ENCODE results near the gene CFAP299. TPM values are rescaled to one million over a fixed set of nuclear protein-coding genes. Genes with fewer than 3 reads are reported as not detected.

The CFAP299 gene
- total RNA-seq, 2 experiments from 2014 or later = not detected

DNA sequence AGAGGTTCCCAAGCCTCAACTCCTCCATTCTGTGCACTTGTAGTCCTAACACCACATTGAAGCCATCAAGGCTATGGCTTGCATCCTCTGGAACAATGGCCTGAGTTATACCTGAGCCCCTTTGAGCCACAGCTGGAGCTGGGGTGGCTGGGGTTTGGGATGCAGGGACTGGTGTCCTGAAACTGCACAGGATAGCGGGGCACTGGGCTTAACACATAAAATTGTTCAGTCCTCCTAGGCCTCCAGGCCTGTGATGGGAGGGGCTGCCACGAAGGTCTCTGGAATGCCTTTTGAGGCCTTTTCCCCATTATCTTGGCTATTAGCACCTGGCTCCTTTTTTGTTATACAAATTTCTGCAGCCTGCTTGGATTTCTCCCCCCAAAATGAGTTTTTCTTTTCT is 35.5 kb downstream of the CFAP299 start:
- CTCF ChIA-PET = no interaction called here
- H3K4me1 Mint-ChIP-seq (ENCODE audit: low read depth) = no peaks in the 10 kb centered on the region
- peaks cover 8% of the 10 kb centered on the region for H3K9me3 Mint-ChIP-seq (ENCODE audit: insufficient read depth)
- no peak overlapping the region for H3K4me3 Mint-ChIP-seq
- no peak overlapping the region for H3K27ac Mint-ChIP-seq
- H3K27me3 Mint-ChIP-seq (ENCODE audit: low read depth) = no peaks in the 10 kb centered on the region
- H3K36me3 Mint-ChIP-seq (ENCODE audit: low read depth) = peaks cover 2% of the 10 kb centered on the region
- no peak for ATAC-seq
- DNase-seq = no peak
- POLR2A ChIA-PET = no interaction called here

DNA sequence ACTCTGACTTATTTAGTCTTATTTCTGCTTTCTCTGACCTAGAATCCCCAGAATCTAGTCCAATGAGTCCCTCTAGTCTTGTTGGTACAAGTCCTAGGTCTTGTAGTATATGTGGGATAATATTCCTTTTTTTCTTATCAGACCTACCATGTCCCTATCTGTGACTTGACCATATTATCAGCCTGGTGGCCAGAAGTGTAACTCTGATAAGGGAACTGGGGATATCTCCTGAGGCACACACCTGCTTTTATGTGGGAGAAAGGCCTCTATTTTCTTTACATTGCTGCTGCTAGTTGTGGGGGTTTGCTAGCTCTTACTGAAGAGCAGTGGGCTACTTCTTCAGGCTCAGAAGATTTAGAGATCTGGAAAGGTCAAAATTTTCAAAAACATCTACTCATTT is 38.6 kb downstream of the CFAP299 start:
- ChIA-PET POLR2A (no interaction called here), CTCF (interaction anchor here (1.2 kb wide), 1 partner anchor 8 kb away, joined by 5 read pairs; no protein-coding TSS in a partner anchor)
- Mint-ChIP-seq H3K27me3 (ENCODE audit: low read depth) (no peaks in the 10 kb centered on the region), H3K4me3 (no peak overlapping the region), H3K36me3 (ENCODE audit: low read depth) (peaks cover 2% of the 10 kb centered on the region), H3K27ac (no peak overlapping the region), H3K4me1 (ENCODE audit: low read depth) (no peaks in the 10 kb centered on the region), H3K9me3 (ENCODE audit: insufficient read depth) (peaks cover 8% of the 10 kb centered on the region)
- DNase-seq (no peak), ATAC-seq (no peak)

DNA sequence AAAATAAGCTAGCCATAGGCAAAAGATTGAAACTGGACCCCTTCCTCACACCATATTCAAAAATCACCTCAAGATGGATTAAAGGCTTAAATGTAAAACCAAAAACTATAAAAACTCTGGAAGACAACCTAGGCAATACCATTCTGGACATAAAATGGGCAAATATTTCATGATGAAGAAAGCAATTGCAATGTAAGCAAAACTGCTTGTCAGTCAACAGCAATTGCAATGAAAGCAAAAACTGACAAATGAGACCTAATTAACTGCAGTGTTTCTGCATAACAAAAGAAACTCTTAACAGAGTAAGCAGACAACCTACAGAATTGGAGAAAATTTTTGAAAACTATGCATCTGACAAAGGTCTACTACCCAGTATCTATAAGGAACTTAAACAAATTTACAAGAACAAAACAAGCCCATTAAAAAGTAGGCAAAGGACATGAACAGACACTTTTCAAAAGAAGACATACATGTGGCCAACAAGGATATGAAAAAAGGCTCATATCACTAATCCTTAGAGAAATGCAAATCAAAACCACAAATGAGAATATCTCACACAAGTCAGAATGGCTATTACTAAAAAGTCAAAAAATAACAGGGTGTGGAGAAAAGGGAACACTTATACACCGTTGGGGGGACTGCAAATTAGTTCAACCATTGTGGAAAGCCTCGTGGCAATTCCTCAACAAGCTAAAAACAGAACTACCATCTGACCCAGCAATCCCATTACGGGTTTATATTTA is 46.7 kb downstream of the CFAP299 start:
- no peaks in the 10 kb centered on the region for H3K36me3 Mint-ChIP-seq (ENCODE audit: low read depth)
- H3K4me1 Mint-ChIP-seq (ENCODE audit: low read depth) = no peaks in the 10 kb centered on the region
- H3K9me3 Mint-ChIP-seq (ENCODE audit: insufficient read depth) = no peaks in the 10 kb centered on the region
- ATAC-seq (no peak), DNase-seq (no peak)
- CTCF ChIA-PET = no interaction called here
- no peak overlapping the region for H3K4me3 Mint-ChIP-seq
- H3K27ac Mint-ChIP-seq = no peak overlapping the region
- POLR2A ChIA-PET = no interaction called here
- H3K27me3 Mint-ChIP-seq (ENCODE audit: low read depth) = no peaks in the 10 kb centered on the region

DNA sequence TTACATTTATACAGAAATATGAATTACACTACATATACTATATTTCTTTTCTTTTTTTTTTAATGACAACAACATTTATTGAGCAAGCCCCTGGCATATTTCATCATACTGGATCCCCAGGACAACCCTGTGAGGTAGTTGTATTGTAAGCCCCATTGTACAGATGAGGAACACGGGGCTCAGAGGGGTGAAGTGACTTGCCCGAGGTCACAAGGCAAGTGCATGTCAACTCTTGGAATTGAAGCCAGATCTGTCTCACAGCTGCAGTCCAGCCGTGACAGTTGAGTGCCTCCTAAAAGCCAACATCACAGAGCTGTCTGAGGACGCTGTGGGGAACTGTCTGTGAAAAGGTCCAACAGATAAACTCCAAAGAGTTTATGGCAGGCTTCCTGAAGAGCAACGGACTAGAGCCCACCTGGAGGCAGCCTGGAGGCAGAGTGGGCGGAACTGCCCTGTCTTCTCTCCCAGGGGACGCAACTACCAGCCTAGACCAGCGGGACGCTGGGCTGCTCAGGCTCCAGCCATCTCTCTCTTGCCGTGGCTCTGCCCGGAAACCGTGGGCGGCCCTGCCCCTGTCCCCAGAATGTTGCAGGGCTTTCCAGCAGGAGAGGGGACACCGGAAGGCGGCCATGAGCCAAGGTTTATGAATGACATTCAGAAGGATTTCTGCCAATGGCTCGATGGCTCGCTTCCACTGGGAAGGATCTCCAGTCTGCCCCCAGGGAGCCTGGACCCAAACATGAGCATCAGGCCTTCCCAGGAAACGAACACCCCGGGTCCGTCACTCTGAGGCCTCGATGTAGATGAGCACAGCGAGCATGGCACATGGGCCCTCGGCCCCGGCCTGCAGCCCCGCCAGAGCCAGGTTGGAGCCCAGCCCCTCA is 50.1 kb downstream of the CFAP299 start:
- Mint-ChIP-seq H3K36me3 (ENCODE audit: low read depth) (no peaks in the 10 kb centered on the region), H3K4me1 (ENCODE audit: low read depth) (no peaks in the 10 kb centered on the region), H3K9me3 (ENCODE audit: insufficient read depth) (no peaks in the 10 kb centered on the region), H3K4me3 (no peak overlapping the region), H3K27ac (no peak overlapping the region), H3K27me3 (ENCODE audit: low read depth) (no peaks in the 10 kb centered on the region)
- ChIA-PET POLR2A (no interaction called here), CTCF (no interaction called here)
- no peak for ATAC-seq
- no peak for DNase-seq

DNA sequence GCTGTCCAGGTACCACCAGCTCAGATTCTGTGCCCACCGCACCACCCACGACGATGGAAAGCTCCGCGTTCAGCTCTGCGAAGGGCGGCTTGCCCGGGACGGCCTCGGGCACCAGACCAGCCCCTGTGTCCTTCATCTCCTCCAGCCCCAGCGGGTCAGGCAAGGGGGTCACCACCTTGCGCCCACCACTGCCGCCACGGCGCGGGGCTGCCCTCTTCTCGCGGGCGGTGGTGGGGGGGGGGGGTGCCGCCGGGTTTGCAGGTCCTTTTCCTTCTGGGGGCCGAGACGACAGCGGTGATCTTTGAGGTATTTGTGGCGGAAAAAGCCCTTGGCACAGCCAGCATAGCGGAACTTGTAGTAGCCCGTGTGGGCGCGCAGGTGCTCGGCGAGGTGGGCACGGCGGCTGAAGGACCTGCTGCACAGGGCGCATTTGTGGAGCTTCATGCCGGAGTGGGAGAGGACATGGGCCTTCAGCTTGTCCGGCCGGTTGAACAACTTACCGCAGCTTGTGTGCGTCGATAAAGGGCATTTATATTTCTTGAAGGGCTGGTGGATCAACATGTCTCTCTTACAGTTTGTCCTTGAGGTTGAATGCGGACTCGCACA is 50.9 kb downstream of the CFAP299 start:
- ATAC-seq (no peak), DNase-seq (no peak)
- H3K27ac Mint-ChIP-seq = no peak overlapping the region
- no peaks in the 10 kb centered on the region for H3K27me3 Mint-ChIP-seq (ENCODE audit: low read depth)
- H3K4me3 Mint-ChIP-seq = no peak overlapping the region
- no peaks in the 10 kb centered on the region for H3K4me1 Mint-ChIP-seq (ENCODE audit: low read depth)
- POLR2A ChIA-PET = no interaction called here
- no peaks in the 10 kb centered on the region for H3K36me3 Mint-ChIP-seq (ENCODE audit: low read depth)
- CTCF ChIA-PET = no interaction called here
- H3K9me3 Mint-ChIP-seq (ENCODE audit: insufficient read depth) = no peaks in the 10 kb centered on the region

DNA sequence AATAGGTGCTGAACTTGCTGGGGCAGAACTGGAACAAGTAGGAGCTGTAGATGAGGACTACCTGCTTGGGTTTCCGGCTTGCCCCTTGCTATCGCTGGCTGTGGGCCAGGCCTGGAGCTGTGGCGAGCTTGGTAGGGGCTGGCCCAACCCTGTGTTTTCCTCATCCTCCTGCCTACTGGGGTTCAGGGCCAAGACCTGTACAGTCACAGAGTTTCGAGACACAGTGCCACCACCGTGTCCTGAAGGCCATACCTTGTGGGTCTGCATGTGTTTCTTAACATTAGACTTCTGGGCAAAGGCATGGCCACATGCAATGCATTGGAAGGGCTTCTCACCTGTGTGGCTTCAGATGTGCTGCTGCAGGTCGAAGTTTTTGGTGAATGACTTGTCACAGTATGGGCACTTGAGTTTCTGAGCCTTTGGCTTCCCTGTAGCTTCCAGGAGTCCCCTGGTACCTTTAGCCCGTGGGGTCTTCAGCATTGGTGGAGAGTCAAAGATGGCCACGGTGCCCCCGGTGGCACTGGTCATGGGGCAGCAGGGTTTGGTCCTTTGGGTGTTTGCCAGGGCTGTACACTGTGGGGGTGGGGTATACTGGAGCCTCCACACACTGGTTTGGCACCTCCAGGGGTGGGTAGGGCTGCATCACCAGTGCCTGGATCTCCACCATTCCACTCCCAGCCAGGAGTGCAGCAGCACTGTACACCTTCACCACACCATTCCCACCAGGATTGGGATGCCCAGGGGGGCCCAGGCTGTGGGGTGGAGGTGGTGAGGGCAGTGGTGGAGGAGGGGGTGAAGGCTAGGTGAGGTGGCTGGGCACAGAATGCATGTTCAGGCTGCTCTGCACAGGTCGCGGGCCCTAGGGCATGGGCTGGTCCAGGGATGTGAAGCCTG is 52.1 kb downstream of the CFAP299 start:
- ChIA-PET POLR2A (no interaction called here), CTCF (no interaction called here)
- H3K27ac Mint-ChIP-seq = no peak overlapping the region
- ATAC-seq (no peak), DNase-seq (no peak)
- no peak overlapping the region for H3K4me3 Mint-ChIP-seq
- H3K4me1 Mint-ChIP-seq (ENCODE audit: low read depth) = no peaks in the 10 kb centered on the region
- H3K9me3 Mint-ChIP-seq (ENCODE audit: insufficient read depth) = no peaks in the 10 kb centered on the region
- no peaks in the 10 kb centered on the region for H3K36me3 Mint-ChIP-seq (ENCODE audit: low read depth)
- no peaks in the 10 kb centered on the region for H3K27me3 Mint-ChIP-seq (ENCODE audit: low read depth)

DNA sequence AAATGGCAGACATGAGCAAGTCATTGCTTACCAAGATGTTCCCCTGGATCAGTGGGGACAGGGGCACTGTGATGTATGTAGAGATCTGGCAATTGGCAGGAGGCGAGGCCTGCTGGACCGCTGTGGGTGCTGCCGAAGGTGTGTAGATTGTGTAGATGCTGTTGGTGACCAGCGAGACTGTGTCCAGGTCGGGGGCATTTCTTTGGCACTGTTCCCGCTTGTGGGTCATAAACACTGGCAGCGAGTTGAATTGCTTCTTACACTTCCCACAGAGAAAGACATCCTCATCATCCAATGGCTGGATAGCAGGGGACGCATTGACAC is 52.7 kb downstream of the CFAP299 start:
- Mint-ChIP-seq H3K9me3 (ENCODE audit: insufficient read depth) (no peaks in the 10 kb centered on the region), H3K27ac (no peak overlapping the region), H3K4me1 (ENCODE audit: low read depth) (no peaks in the 10 kb centered on the region), H3K36me3 (ENCODE audit: low read depth) (no peaks in the 10 kb centered on the region), H3K27me3 (ENCODE audit: low read depth) (no peaks in the 10 kb centered on the region), H3K4me3 (no peak overlapping the region)
- ATAC-seq = no peak
- POLR2A ChIA-PET = no interaction called here
- DNase-seq = no peak
- CTCF ChIA-PET = no interaction called here

DNA sequence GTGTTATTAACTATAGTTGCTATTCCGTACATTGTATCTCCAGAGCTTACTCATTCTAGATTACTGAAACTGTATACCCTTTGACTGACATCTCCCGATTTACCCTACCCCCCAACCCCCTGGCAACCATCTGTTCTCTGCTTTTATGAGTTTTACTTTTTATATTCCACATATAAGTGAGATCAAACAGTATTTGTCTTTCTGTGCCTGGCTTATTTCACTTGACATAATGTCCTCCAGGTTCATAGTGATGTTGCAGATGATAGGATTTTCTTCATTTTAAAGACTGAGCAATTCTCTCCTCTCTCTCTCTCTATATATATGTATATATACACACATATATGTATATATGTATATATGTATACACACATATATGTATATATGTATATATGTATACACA is 54.6 kb downstream of the CFAP299 start:
- ATAC-seq = no peak
- ChIA-PET POLR2A (no interaction called here), CTCF (no interaction called here)
- H3K36me3 Mint-ChIP-seq (ENCODE audit: low read depth) = no peaks in the 10 kb centered on the region
- DNase-seq = no peak
- H3K27me3 Mint-ChIP-seq (ENCODE audit: low read depth) = no peaks in the 10 kb centered on the region
- no peaks in the 10 kb centered on the region for H3K4me1 Mint-ChIP-seq (ENCODE audit: low read depth)
- no peak overlapping the region for H3K27ac Mint-ChIP-seq
- H3K4me3 Mint-ChIP-seq = no peak overlapping the region
- H3K9me3 Mint-ChIP-seq (ENCODE audit: insufficient read depth) = no peaks in the 10 kb centered on the region

DNA sequence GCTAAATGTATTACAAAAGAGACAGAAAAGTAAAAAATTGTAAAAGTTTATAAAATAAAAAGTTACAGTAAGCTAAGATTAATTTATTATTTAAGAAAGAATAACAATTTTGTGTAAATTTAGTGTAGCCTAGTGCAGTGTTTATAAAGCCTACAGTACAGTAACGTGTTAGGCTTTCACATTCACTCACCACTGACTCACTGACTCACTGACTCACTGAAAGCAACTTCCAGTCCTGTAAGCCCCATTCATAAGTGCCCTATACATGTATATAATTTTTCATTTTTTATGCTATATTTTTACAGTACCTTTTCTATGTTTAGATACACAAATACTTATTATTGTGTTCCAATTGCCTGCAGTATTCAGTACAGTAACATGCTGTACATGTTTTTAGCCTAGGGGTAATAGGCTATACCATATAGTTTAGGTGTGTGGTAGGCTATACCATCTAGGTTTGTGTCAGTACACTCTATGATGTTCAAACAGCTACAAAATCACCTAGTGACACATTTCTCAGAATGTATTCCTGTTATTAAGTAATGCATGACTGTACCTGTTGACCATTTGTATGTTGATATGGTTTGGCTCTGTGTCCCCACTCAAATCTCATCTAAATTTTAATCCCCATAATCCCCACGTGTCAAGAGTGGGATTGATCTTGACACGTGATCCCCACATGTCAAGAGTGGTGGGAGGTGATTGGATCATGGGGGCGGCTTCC is 57.9 kb downstream of the CFAP299 start:
- Mint-ChIP-seq H3K9me3 (ENCODE audit: insufficient read depth) (no peaks in the 10 kb centered on the region), H3K27me3 (ENCODE audit: low read depth) (no peaks in the 10 kb centered on the region), H3K36me3 (ENCODE audit: low read depth) (no peaks in the 10 kb centered on the region), H3K4me3 (no peak overlapping the region), H3K4me1 (ENCODE audit: low read depth) (no peaks in the 10 kb centered on the region), H3K27ac (no peak overlapping the region)
- ATAC-seq = no peak
- ChIA-PET POLR2A (no interaction called here), CTCF (no interaction called here)
- no peak for DNase-seq

DNA sequence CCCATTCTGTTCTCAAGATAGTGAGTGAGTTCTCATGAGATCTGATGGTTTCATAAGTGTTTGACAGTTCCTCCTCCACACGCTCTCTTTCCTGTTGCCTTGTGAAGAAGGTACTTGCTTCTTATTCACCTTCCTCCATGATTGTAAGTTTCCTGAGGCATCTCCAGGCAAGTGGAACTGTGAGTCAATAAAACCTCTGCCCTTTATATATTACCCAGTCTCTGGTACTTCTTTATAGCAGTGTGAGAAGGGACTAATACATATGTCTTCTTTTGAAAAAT is 58.4 kb downstream of the CFAP299 start:
- Mint-ChIP-seq H3K27ac (no peak overlapping the region), H3K4me1 (ENCODE audit: low read depth) (no peaks in the 10 kb centered on the region), H3K36me3 (ENCODE audit: low read depth) (no peaks in the 10 kb centered on the region), H3K4me3 (no peak overlapping the region), H3K27me3 (ENCODE audit: low read depth) (no peaks in the 10 kb centered on the region), H3K9me3 (ENCODE audit: insufficient read depth) (no peaks in the 10 kb centered on the region)
- ATAC-seq (no peak), DNase-seq (no peak)
- POLR2A ChIA-PET = no interaction called here
- CTCF ChIA-PET = no interaction called here

DNA sequence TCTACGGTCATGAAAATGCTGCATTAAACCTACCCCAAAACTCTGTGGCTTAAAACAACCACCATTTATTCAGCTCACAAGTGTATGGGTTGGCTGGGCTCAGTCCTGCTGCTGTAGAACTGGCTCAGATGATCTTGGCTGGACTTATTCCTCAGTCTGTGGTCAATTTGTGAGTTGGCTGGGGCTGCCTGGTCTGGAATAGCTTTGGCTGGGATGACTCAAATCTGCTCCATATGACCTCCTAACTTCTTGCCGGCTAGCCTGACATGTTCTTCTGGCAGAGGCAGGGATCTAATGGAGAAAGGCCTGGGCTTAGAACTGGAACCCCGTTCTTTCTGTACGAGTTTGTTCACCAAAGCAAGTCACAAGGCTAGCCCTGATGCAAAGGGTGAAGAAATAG is 71.7 kb downstream of the CFAP299 start:
- ChIA-PET CTCF (no interaction called here), POLR2A (no interaction called here)
- H3K4me1 Mint-ChIP-seq (ENCODE audit: low read depth) = no peaks in the 10 kb centered on the region
- no peak overlapping the region for H3K4me3 Mint-ChIP-seq
- DNase-seq (no peak), ATAC-seq (no peak)
- no peak overlapping the region for H3K27ac Mint-ChIP-seq
- H3K36me3 Mint-ChIP-seq (ENCODE audit: low read depth) = no peaks in the 10 kb centered on the region
- H3K9me3 Mint-ChIP-seq (ENCODE audit: insufficient read depth) = no peaks in the 10 kb centered on the region
- H3K27me3 Mint-ChIP-seq (ENCODE audit: low read depth) = no peaks in the 10 kb centered on the region

Measured in activated CD8-positive, alpha-beta T cell treated with anti-CD3 and anti-CD28 coated beads, Interleukin-2, amount 10 ng/mL, durations not matched to agents 7 days and 5 days (primary cell).